Eye (tissue), 1 donor: ENCODE results near the gene TSPAN17.

Source experiments
- DNase-seq: peaks from one replicate; pipeline ENCODE4 v3.0.0-alpha.2; 2015

The TSPAN17 gene

DNA sequence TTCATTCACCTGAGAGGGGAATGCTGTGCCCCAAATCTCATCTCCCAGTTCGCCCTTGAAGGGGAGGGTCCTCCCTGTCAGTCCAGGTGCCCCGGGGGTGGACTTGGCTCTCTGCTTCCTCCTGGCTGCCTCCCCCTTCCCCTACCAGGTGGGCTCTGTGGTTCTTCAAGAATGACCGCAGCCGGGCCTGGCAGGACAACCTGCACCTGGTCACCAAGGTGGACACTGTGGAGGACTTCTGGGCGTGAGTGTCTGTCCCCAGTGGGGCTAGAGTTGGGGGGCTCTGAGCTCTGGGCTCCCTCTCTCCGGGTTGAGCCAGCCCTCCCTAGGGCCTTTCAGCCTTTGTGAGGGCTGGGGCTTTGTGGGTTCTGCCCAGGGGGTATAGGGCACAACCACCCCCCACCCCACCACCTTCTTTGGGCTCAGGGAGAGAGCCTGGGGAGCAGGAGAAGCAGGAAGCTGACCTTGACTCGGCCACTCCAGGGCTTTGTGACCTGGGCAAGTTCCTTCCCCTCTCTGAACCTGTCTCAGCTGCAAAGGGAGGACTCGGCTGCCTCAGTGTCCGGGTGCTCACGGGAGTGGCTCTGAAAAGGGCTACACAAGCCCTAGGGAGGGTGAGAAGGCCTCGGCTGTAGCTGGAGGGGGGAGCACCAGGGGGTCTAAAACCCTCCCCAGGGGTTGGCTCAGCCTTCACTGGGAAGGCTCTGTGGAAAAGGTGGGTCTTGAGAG, 3.6 kb upstream of the TSPAN17 start:
- no peak for DNase-seq

DNA sequence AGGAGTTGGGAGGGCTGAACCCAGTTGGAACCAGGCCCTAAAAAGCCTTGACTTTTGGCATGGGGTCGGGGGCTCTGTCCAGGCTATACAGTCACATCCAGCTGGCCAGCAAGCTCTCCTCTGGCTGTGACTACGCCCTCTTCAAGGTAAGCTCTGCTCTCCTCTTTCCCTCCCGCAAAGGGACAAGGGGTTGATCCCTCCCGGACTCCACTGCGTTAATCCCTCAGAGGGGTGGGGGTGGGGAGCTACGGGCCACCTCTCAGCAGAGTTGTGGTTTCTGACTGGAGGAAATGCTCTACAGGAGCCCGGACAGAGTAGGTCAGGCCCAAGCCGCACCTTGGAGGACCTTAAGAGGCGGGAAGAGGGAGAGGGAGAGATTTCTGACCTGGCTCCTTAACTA, 3.0 kb upstream of the TSPAN17 start:
- DNase-seq, result no peak

DNA sequence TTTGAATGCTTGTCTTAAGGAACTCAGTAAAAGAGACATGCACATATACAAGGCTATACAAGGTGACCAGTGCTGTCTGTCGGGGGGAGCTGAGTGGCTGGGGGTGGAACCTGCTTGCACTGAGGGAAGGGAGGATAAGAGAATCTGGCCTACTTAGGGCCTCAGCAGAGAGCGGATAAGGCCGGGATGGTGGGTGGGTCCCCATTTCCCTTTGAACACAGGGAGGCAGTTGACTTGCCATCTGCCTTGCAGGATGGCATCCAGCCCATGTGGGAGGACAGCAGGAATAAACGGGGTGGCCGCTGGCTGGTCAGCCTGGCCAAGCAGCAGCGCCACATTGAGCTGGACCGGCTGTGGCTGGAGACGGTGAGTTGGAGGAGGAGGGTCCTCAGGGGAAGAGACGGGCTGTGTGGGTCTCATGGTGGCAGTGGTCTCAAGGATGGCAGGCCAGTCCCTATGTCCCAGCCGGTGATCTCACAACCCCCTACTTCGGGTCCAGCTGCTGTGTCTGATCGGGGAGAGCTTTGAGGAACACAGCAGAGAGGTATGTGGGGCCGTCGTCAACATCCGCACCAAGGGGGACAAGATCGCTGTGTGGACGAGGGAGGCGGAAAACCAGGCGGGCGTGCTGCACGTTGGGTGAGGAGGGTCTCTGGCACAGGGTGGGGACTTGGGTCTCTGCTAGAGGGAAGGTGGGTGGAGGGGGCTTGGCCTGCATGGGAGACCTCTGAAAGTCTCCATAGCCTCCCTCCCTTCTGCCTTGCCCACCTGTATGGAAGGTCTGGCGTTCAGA, 2.2 kb upstream of the TSPAN17 start:
- no peak for DNase-seq

DNA sequence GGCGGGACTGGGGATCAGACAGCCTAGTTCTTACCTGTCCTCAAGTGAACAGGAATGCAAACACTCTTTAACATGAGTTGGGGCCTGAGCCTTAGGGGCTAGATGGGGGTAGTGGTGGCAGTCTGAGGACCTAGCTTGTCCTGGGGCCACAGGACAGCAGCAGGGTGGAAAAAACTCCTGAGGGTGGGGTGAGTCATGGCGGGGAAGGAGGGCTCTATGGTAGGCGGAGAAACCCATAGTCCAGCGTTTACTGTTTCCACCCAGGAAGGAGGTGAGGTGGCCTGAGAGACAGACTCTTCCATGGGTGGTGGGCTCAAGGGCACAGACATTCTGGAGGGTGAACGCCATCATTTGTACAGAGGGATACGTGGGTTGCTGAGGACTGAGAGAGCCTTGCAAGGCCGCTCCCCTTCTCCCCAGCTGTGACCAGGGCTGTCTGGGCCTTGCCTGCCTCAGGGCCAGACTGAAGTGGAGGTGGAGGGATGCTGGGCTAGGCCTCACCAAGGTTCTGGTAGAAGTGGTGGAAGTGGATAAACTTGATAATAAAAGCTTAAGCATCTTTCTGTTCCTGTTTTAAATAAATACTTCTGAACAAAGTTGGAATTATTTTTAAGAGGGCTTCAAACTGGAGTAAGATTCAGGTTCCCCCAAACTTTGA, 1.1 kb upstream of the TSPAN17 start:
- no peak for DNase-seq

DNA sequence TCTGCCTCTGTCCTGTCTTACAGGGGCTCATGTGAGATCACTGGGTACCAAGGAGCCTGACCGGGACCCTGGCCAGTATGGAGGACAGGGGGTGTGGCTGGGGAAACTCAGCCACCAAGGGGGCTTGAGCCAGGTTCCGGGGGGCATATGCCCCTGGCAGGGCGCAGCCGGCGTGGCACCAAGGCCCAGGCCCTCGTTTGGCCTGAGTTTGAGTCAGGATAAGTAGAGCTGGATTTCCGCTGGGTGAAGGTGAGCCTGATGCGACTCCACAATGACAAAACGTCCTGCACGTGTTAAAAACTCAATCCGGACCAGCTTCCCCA, 616 bp upstream of the TSPAN17 start:
- no peak for DNase-seq

DNA sequence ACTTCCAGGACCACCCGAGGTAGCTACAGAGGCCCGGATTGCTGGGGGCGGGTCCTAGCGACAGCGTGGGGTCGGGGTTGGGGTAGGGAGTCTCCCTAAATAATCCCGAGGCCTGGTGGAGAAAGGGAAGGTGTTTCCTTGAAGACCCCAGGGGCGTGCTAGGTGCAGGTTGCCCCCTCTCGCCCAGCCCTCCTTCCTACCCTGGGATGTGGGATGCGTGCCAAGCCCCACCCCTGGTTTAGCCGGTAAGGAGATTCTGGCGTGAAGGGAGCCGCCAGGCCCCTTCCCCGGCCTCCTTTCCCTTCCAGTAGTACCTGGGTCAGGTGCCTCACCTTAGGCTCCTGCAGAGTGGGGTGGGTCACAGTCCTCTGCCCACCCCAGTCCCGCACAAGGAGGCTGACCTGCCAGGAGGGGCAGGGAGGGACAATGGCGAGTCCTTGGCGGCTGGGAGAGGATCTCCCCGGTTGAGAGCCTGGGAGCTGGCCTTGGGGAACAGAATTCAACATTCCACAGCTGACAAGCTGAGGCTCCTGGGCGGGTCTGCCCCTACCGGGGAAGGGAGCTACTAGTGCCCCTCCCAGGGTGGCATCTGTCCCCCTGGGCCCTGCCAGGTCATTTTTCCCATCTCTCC, 674 bp downstream of the TSPAN17 start:
- peak; percentile 67 for DNase-seq

DNA sequence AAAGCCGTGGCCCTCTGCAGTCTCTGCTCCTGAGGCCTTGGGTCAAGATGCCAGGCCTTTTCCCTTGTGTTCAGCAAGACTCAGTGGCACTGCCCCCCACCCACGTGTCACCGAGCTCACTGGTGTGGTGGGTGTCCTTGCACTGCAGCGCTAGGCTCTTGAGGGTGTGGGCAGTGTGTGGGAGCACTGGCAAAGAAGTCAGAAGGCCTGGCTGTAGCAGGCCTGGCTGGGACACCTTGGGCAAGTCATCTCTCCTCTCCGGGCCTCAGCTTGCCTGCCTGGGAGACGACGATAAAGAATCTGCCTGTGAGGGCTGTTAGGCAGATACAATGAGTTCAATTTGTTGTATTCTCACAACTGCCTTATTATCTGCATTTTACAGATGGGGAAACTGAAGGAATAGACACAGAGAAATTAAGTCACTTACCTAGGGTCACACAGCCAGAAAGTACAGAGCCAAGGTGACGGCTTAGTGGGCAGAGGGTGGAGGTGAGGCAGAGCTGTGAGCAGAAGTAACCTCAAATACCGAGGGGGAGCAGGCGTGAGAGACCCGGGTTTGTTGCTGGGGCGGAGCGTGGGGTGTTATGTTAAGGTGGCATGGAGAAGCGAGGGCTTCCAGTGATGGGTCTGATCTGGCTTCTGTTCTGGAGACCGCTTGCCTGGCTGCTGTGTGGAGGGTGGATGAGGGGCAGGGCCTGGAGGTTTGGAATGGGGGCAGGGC, 1.4 kb downstream of the TSPAN17 start:
- DNase-seq, result no peak

DNA sequence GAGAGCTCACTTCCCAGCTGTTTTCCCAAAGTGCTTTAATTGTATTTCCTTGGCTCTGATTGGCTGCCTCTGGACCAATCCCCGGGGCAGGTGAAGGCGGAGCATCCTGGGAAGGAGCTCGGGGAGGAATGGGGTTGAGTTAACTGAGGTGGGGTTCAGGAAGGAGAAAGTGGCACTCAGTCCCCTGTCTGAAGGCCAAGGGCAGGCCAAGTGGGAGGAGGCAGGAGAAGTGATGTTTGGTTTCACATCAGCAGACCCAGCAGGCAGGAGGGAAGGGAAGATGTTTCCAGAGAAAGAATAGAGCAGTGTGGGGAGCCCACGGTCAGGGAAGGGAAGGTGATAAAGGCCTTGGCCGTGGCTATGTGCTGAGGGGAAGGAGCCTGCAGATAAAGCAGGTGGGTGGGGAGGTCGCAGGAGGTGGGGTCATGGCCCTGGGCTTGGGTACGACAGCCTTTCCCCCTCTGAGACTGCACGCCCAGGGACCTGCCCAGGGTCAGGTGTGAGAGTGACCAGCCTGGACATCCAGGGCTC, 3.1 kb downstream of the TSPAN17 start:
- DNase-seq, result no peak

DNA sequence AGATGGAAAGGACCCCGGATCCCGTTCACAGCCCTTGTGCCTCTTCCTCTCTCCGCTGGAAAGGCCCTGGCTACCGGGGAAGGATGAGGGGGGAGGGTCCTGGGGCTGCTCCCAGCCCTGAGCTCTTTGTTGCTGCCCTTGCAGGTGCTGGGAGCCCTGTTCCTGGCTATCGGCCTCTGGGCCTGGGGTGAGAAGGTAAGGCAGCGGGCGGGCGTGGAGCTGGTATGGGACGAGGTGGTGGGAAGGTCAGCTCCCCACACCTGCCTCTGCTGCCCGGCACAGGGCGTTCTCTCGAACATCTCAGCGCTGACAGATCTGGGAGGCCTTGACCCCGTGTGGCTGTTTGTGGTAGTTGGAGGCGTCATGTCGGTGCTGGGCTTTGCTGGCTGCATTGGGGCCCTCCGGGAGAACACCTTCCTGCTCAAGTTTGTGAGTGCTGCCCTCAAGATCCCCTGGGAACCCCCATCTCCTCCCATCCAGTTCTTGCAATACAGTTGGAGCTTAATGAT, 4.2 kb downstream of the TSPAN17 start:
- no peak for DNase-seq

DNA sequence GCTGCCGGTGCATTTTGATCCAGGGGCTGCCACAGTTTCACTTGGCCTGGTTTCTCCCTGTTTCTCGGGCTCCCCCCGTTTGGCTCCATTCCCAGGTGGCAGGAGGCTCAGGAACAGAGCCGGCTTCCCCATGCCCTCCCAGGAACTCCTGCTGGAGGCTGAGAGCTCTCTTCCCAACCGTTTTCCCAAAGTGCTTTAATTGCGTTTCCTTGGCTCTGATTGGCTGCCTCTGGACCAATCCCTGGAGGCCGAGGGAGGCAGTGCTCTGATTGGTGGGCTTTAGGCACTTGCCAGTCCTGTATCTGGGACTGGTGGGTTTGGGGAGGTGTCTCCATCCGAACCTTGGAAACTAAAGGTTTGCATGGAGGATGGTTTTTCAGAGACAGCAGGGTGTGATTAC, 4.9 kb downstream of the TSPAN17 start:
- DNase-seq, result no peak

DNA sequence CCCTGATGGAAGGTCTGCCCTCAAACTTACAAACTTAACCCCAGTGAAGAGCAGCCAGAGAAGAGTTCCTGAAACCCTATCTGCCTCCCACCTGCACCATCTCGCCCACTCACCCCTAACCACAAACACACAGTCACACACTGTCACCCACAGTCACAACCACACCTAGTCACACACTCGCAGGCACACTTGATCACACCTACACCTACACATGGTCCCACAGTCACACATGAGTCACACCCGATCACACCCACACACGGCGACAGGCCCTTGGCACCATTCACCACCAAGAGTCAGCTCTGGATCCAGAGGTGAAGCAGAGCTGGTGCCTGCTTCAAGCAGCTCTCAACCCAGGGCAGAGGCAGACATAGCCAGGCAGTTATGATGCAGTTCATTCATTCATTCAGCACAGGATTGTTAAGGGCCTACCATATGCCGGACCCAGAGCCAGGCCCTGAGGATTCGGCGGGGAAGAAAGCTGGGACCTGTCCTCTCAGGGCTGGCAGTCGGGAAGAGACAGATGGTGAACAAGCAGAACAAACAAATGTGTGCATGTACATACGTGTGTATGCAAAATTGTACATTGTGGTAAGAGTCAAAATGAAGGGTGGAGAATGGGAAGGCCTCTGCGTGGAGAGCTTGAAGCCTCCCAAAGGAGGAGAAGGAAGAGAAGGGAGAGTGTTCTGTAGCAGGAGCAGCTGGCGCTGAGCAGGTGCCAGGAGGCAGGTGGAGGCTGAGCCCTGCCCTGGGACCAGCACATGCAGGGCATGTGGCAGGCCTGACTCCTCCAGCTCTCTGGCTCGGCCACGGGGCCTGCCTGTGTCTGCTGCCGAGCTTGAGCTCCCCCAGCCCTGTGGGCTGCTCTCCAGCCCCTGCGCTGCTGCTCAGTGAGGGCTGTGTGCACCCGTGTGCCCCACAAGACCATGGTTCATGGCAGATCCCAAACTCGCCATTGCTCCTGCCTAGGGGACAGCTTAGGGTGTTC, 6.4 kb downstream of the TSPAN17 start:
- DNase-seq, result no peak

DNA sequence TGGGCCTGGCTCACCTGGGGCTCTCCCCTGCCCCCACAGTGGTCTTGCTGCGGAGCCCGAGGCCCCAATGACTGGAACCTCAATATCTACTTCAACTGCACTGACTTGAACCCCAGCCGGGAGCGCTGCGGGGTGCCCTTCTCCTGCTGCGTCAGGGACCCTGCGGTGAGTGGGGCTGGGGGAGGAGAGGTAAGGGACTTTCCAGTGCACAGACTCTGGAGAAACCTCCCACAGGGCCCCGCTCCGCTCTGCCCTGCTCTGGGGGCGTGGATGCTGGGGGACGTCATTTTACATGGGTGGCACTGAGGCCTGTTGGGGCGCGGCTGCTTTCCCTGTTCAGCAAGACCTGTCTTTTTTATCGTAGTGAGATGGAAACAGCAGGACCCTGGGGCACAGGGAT, 7.6 kb downstream of the TSPAN17 start:
- DNase-seq, result no peak

DNA sequence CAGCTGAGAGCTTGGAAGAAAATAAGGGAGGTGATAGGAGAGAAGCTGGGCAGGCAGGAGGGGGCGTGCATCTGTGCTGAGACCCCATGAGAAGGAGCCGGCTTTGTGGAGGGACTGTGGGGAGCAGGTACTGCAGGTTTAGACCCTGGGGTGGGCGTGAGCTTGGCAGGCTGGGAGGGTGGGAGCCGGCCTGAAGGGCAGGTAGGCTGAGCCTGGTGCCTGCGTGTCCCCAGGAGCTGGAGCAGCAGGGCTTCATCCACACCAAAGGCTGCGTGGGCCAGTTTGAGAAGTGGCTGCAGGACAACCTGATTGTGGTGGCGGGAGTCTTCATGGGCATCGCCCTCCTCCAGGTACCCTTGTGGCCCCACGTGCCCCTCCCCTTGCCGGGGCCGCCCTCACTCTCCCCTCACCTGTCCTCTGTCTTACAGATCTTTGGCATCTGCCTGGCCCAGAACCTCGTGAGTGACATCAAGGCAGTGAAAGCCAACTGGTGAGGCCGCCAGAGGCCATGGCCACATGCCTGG, 9.2 kb downstream of the TSPAN17 start:
- DNase-seq, result no peak

DNA sequence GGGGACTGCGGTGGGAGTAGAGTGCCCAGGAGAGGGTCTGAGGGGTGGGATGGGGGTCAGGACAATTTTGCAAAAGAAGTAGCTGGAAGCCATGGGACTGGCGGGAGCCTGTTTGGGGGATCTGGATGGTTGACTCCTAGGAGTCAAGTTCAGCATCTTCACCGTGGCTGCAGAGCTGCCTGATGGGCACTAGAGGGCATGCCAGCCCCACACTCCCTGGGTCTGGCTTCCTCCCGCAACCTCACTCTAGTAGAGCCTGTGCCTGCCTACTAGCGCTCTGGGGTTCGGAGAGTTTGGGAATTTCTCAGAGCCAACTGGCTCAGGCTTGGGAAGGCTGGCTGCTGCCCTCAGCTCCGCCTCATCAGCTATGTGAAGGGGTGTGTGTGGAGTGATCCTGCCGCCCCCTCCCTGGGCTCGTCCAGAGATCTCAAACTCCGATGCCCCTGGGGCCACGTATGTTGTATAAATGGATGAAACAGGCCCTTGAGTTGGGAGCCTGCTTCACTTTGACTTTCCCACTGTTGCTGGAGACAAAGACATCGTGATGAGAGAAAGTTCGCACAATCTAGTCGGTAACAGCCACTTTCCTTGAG, 10.8 kb downstream of the TSPAN17 start:
- peak; percentile 84 for DNase-seq

DNA sequence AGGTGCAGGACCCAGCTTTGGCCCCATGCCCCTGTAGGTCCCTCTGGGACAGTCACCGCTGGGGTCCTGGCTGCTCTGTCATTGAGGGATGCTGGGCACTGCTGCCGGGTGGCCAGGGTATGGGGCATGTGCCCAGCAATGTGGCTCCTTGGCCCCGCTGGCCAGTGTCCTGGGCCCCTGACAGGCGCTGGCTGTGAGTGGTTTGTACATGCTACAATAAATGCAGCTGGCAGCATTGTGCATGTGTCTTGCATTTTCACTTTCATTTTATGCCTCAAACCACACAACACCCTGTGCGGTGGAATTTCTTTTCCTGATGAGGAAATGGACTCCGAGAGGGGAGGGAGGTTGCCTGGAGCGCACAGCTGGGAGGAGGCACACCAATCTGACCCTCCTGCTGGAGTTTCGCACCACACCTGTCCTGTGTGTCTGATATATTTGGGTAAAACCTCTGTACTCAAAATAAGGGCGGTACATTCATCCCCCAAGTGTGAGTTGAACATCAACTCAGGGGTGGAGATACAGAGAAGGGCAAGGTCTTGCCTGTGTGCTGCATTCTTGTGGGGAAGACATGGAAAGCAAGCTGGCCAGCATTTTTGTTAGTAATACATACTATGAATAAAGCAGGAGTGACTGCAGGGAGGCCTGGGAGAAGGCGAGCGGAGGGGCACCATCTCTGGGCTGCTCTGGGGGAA, 11.7 kb downstream of the TSPAN17 start:
- DNase-seq, result no peak

DNA sequence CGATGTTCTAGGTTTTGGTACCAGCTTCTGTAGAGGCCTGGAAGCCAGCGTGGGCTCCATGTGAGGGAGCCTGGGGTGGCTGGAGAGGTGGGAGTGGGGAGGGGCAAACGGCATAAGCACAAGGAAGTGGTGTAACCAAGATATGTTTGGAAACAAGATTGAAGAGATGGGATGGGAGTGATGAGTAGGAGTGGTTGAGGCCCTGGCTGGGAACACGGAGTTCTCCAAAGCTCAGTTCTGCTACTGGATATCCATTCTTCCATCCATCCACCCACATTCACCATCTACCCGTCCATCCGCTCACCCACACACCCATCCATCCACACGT, 12.2 kb downstream of the TSPAN17 start:
- no peak for DNase-seq

DNA sequence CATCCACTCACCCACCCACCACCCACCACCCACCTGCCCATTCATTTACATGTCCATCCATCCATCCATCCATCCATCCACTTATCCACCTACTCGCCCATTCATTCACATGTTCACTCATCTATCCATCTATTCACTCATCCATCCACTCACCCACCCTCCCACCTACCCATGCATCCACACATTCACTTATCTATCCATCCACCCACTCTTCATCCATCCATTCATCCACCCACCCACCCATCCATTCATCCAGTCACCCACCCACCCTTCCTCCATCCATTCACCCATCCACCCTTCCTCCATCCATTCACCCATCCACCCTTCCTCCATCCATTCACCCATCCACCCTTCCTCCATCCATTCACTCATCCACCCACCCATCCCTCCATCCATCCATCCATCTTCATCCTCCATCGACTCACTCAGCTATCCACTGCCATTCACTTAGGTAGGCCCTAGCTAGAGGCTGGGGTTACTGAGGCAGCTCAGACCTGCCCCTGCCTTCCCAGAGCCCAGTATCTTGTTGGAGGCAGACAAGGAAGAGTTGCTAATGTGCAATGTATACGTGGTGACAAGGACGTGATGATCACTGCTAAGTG, 12.7 kb downstream of the TSPAN17 start:
- no peak for DNase-seq

DNA sequence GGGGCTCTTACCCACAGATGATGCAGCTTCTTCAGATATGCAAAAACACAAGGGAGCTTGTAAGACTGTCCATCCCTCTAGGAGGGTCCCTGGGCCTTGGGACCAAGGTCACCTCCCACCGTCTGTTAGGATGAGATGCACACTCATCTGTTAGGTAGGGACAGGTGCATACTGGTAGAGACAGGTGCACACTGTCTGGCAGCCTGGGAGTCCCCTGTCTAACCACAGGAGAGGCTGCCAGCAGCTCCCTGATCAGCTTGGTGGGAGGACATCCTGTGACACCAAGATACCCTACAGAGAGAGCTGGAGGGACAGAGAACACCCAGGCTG, 13.2 kb downstream of the TSPAN17 start:
- no peak for DNase-seq

DNA sequence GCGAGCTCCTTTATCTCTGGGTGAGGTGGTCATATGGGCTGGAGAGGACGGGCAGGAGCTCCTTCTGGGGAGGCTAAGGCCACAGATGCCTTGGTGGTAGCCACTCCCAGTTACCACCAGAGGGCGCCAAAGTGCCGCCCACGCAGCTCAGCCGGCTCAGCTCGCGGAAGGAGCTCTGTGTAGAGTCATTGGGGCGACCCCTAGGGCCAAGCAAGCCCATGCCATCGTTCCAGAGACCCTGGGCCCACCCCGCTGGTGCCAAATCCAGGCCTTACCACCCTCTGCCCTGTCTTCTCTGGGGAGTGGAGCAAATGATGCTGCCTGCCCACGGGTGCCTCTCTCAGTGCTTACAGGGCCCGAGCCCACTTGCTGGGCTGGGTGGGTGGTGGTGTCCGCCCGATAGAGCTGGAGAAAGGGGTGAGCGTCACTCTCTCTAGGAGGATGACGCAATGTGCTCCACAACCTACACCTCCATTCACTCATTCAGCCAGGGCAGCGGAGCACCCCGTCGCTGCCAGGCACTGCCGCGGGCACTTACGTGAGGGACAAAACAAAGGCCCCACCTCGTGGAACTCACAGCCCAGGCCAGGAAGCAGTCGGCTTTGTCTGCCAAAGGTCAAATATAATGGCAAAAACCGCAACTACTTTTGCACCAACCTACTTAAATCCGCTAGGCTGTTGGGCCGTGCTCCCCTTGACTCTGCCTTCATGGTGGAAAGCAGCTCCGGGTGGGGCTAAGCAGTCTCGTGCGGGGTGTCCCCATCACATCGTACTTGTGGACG, 13.8 kb downstream of the TSPAN17 start:
- peak; percentile 93 for DNase-seq
